Common myeloid progenitor, CD34-positive (primary cell): Measurements from ENCODE around the gene ZNF430.
A peak's percentile ranks its signal among the peaks of the same experiment; 100 is the strongest.

Experiments
- CTCF ChIA-PET: fragments of 350-600 bp; sonication (Branson Sonifier 250); formaldehyde crosslinking; loops from one replicate; lab custom pipeline; 2021; ENCODE audit warnings: antibody characterized with exemption; lab: Charles Lee
- POLR2A ChIA-PET: fragments of 350-600 bp; sonication (Branson Sonifier 250); formaldehyde crosslinking; loops from one replicate; lab custom pipeline; 2021; ENCODE audit warnings: antibody characterized with exemption; lab: Charles Lee
- DNase-seq, 3 donors: peaks; one replicate each; pipeline versions ENCODE4 v3.0.0 to v3.0.0-alpha.2; 2013
- H3K27ac ChIP-seq, 2 experiments: 1 replicate in 1 of 2; 2 replicates in 1 of 2; pipeline ENCODE4 v1.7.0; 2013; ENCODE audit warnings: inconsistent platforms in 2 of 2, low read length in 2 of 2, mild to moderate bottlenecking in 2 of 2, low read depth in 1 of 2, moderate library complexity in 1 of 2; ENCODE audit not compliant: severe bottlenecking in 2 of 2, insufficient read depth in 1 of 2, poor library complexity in 1 of 2
- H3K27me3 ChIP-seq, 5 experiments: replicated peaks in 2 of 5; 1 replicate in 3 of 5; 2 replicates in 2 of 5; pipeline versions ENCODE4 v1.6.1 to v1.7.0; 2013; ENCODE audit warnings: low read length in 4 of 5, mild to moderate bottlenecking in 2 of 5, moderate library complexity in 2 of 5, inconsistent platforms in 1 of 5; ENCODE audit not compliant: insufficient read depth in 5 of 5, control insufficient read depth in 4 of 5
- H3K36me3 ChIP-seq, 4 experiments: 1 replicate in 2 of 4; 2 replicates in 2 of 4; pipeline versions ENCODE4 v1.6.1 to v1.7.0; 2013; ENCODE audit warnings: low read length in 3 of 4, control low read depth in 1 of 4, mild to moderate bottlenecking in 1 of 4; ENCODE audit not compliant: control insufficient read depth in 4 of 4, insufficient read depth in 4 of 4
- H3K4me1 ChIP-seq, 4 experiments: 1 replicate in 3 of 4; 2 replicates in 1 of 4; pipeline versions ENCODE4 v1.6.1 to v1.7.1; 2013; ENCODE audit warnings: low read length in 3 of 4, mild to moderate bottlenecking in 3 of 4, control low read depth in 1 of 4, inconsistent platforms in 1 of 4, moderate library complexity in 1 of 4; ENCODE audit not compliant: control insufficient read depth in 4 of 4, insufficient read depth in 4 of 4; ENCODE audit errors: control extremely low read depth in 1 of 4
- H3K4me3 ChIP-seq, 7 experiments: 1 replicate in 4 of 7; 2 replicates in 3 of 7; pipeline versions ENCODE4 v1.5.1 to v1.7.0; 2013; ENCODE audit warnings: mild to moderate bottlenecking in 7 of 7, low read length in 6 of 7, moderate library complexity in 6 of 7, inconsistent platforms in 2 of 7, low read depth in 2 of 7, control low read depth in 1 of 7; ENCODE audit not compliant: insufficient read depth in 4 of 7, control insufficient read depth in 1 of 7; ENCODE audit errors: extremely low read depth in 1 of 7
- H3K9me3 ChIP-seq, 5 experiments: 1 replicate in 4 of 5; 2 replicates in 1 of 5; pipeline versions ENCODE4 v1.6.1 to v1.7.1; 2013; ENCODE audit warnings: low read length in 4 of 5, mild to moderate bottlenecking in 2 of 5, inconsistent platforms in 1 of 5, low read depth in 1 of 5, moderate library complexity in 1 of 5; ENCODE audit not compliant: control insufficient read depth in 4 of 5, insufficient read depth in 2 of 5; ENCODE audit errors: control extremely low read depth in 1 of 5
- WGBS: methylation state at CpG from one replicate; pipeline ENCODE4 v1.1.5; 2013; ENCODE audit not compliant: insufficient coverage; 5-methylcytosine and 5-hydroxymethylcytosine counted together

ZNF430 gene

DNA sequence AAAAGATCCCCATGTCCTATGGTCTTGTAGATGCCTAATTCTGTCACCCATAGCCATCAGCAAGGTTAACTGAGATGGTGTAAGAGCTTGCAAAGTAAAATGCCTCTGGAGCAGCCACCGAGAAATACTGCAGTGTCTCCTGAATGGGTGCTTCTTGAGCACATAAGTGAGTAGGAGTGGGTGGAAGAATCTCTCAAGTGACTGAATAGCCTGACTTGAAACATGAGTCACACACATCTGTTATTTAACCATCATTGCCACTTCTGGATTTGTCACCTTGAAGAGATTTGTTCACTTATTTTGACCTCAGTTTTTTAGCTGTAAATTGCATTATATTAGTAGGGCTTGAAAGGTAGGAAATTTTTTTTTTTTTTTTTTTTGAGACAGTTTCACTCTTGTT lies 63.9 kb downstream of the ZNF430 start:
- Histone ChIP-seq H3K4me1 (peaks cover 0 to 12% (median 8%) of the 10 kb centered on the region in 4 experiments), H3K9me3 (no peaks in the 10 kb centered on the region), H3K36me3 (peaks cover 0 to 29% (median 14%) of the 10 kb centered on the region in 4 experiments), H3K27me3 (no peaks in the 10 kb centered on the region), H3K4me3 (no peak overlapping the region), H3K27ac (no peak overlapping the region)
- peak in 2 of 3 donors; percentile 12 to 26 for DNase-seq
- ChIA-PET POLR2A (interaction anchor here (0.6 kb wide), 1 partner anchor 14 kb away, joined by 6 read pairs; no protein-coding TSS in a partner anchor), CTCF (no interaction called here)
- 100% methylated on average over 1 of the region's 1 CpG for WGBS

DNA sequence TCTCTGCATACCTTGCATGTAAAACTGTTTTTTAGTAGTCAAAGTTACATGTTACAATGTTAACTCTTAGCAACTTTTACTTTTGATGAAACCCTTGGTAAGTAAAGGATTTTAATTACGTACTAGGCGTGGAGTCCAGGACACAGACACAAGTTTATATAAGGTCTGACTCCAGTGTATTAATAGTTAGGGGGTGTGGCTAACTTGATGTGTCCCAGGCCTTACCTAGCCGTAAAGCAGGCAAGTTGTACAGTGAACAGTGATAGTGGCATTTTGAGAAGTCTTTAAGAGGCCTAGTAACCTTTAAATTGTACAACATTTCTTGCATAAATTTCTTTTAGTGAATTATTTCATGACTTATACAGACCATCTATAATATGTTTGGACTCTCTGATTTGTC lies 67.4 kb downstream of the ZNF430 start:
- H3K36me3 ChIP-seq, result peaks cover 0 to 48% (median 19%) of the 10 kb centered on the region in 4 experiments
- H3K27ac ChIP-seq, result no peak overlapping the region
- no peaks in the 10 kb centered on the region for H3K27me3 ChIP-seq
- peaks cover 0 to 7% (median 5%) of the 10 kb centered on the region in 4 experiments for H3K4me1 ChIP-seq
- WGBS, result no CpG with 5 or more reads among the region's 3 CpGs
- no peak overlapping the region for H3K4me3 ChIP-seq
- DNase-seq, result no peak
- ChIA-PET POLR2A (no interaction called here), CTCF (no interaction called here)
- H3K9me3 ChIP-seq, result no peaks in the 10 kb centered on the region

GRCh38 chr19:21092109-21092508 lies 71.7 kb downstream of the ZNF430 start:
- Histone ChIP-seq H3K36me3 (peaks cover 0 to 33% (median 14%) of the 10 kb centered on the region in 4 experiments), H3K27me3 (no peaks in the 10 kb centered on the region), H3K4me1 (no peaks in the 10 kb centered on the region), H3K27ac (no peak overlapping the region), H3K9me3 (no peaks in the 10 kb centered on the region), H3K4me3 (no peak overlapping the region)
- no peak for DNase-seq
- CTCF ChIA-PET, result no interaction called here
- POLR2A ChIA-PET, result no interaction called here

DNA sequence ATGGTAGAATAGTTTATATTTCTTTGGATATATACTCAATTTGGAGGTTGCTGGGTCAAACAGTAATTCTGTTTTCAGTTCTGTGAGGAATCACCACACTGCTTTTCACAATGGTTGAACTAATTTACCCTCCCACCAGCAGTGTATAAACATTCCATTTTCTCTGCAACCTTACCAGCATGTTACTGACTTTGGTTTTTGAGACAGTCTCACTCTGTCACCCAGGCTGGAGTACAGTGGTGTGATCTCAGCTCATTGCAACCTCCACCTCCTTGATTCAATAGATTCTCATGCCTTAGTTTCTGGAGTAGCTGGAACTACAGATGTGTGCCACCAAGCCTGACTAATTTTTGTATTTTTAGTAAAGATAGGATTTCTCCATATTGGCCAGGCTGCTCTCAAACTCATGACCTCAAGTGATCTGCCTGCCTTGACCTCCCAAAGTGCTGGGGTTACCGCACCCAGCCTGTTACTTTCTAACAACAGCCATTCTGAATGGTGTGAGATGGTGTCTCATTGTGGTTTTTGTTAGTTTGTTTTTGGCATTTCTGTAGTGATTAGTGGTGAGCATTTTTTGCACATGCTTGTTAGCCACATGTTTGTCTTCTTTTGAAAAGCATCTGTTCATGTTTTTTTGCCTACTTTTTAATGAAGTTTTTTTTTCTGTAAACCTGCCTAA lies 74.0 kb downstream of the ZNF430 start:
- Histone ChIP-seq H3K4me3 (no peak overlapping the region), H3K27me3 (no peaks in the 10 kb centered on the region), H3K36me3 (peaks cover 0 to 32% (median 19%) of the 10 kb centered on the region in 4 experiments), H3K4me1 (no peaks in the 10 kb centered on the region), H3K9me3 (no peaks in the 10 kb centered on the region), H3K27ac (no peak overlapping the region)
- no peak for DNase-seq
- ChIA-PET POLR2A (no interaction called here), CTCF (no interaction called here)
- no CpG with 5 or more reads among the region's 1 CpG for WGBS

DNA sequence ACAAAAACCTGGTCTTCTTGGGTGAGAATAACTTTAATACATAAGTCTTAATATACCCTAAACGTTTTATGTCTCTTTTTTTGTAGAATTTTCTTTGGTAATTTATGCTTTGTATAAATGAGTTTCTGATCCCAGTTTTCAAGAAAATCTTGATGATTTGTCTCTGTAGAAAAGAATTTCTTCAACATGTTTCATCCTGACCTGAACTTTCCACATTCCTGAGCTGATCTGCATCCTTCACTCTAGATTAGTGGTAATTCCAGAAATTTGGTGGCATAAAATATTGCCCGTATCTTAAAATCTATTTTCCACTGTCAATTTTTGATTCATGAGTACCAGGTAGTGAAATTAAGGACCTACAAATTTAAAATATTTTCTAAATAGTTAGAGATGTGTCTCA lies 77.8 kb downstream of the ZNF430 start:
- Histone ChIP-seq H3K4me3 (no peak overlapping the region), H3K36me3 (peaks cover 0 to 33% (median 15%) of the 10 kb centered on the region in 4 experiments), H3K27ac (no peak overlapping the region), H3K9me3 (no peaks in the 10 kb centered on the region), H3K4me1 (no peaks in the 10 kb centered on the region), H3K27me3 (no peaks in the 10 kb centered on the region)
- no peak for DNase-seq
- ChIA-PET CTCF (no interaction called here), POLR2A (no interaction called here)
- 100% methylated on average over 1 of the region's 2 CpGs for WGBS

DNA sequence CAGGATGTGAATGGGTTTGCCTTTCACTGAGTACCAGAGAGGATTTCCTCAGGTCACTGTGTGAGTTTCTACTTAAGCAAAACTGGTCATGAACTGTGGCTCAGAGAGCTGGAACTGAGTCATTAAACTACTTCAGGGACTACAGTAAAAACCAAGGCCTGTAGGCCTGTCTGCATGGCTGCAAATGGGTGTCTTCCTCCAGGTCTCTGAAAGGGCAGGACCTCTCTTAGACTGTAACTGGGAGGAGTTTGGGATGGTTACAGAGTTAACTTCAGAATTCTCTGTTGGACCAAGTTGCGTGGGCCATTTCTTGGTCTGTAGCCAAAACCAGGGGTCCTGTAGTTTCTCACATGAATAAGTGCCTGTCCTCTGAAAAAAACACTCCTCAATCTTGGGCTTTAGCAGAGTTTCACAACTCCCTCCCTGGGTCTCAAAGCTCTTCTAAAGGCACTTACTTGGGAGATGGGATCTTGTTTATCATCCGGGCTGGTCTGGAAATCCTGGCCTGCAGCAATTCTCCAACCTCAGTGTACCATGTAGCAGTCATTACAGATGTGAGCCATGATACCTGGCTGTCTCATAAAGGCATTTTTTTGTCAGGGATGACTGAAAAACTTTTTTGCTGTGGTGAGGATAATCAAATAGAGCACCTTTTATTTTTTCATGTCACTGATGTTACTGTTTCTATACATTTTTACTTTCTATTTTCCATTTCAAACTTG lies 81.2 kb downstream of the ZNF430 start:
- no peaks in the 10 kb centered on the region for H3K27me3 ChIP-seq
- ChIA-PET POLR2A (no interaction called here), CTCF (interaction anchor here (1.2 kb wide), 1 partner anchor 13 kb away, joined by 4 read pairs; no protein-coding TSS in a partner anchor)
- no peak overlapping the region for H3K27ac ChIP-seq
- peaks cover 0 to 5% (median 4%) of the 10 kb centered on the region in 5 experiments for H3K9me3 ChIP-seq
- 89% methylated on average over 1 of the region's 2 CpGs for WGBS
- H3K4me3 ChIP-seq, result no peak overlapping the region
- H3K4me1 ChIP-seq, result no peaks in the 10 kb centered on the region
- no peak for DNase-seq
- peaks cover 3 to 45% (median 12%) of the 10 kb centered on the region in 4 experiments for H3K36me3 ChIP-seq

- Histone ChIP-seq H3K4me3 (no peak overlapping the region), H3K4me1 (no peaks in the 10 kb centered on the region), H3K36me3 (peaks cover 3 to 65% (median 18%) of the 10 kb centered on the region in 4 experiments), H3K9me3 (peaks cover 4 to 39% (median 6%) of the 10 kb centered on the region in 5 experiments), H3K27me3 (no peaks in the 10 kb centered on the region), H3K27ac (no peak overlapping the region)
- ChIA-PET CTCF (no interaction called here), POLR2A (no interaction called here)
- DNase-seq, result no peak
Measured at GRCh38 chr19:21109116-21109515, 88.7 kb downstream of the ZNF430 start.
